K562 (cell line): ENCODE measurements around the gene DBP. TPM values are rescaled to one million over a fixed set of nuclear protein-coding genes. Genes with fewer than 3 reads are reported as not detected.

Experiments used
- CBX2 ChIP-seq: fragments of 200-600 bp; sonication (generic); IDR thresholded peaks from one replicate; pipeline ENCODE4 v1.6.1; 2012; ENCODE audit warnings: mild to moderate bottlenecking, low read length, inconsistent platforms; ENCODE audit not compliant: insufficient read depth, poor library complexity, severe bottlenecking
- CREB3 ChIP-seq: fragments of 450-650 bp; conservative IDR thresholded peaks from 2 replicates; pipeline ENCODE4 v1.6.1; 2016; ENCODE audit warnings: missing genetic modification characterization, low read depth, mild to moderate bottlenecking, missing compliant biosample characterization, moderate library complexity
- ESRRB ChIP-seq: fragments of 250-450 bp; sonication (Bioruptor Pico); IDR thresholded peaks from 2 replicates; pipeline ENCODE4 v1.5.0; 2020; ENCODE audit warnings: mild to moderate bottlenecking, moderate library complexity, borderline replicate concordance
- GABPB1 ChIP-seq: sonication (generic); formaldehyde crosslinking; IDR thresholded peaks from 2 replicates; pipeline ENCODE4 v1.8.0; 2022; ENCODE audit warnings: mild to moderate bottlenecking, missing genetic modification reagents
- HIVEP1 ChIP-seq: fragments of 250-450 bp; sonication (Bioruptor Pico); IDR thresholded peaks from 2 replicates; pipeline ENCODE4 v1.4.0; 2020; ENCODE audit warnings: mild to moderate bottlenecking
- KDM1A ChIP-seq, 2 experiments: fragments of 450-650 bp; IDR thresholded peaks; 2 replicates each; pipeline ENCODE4 v1.6.1; 2016; ENCODE audit warnings: mild to moderate bottlenecking in 2 of 2
- LEF1 ChIP-seq: fragments of 450-650 bp; IDR thresholded peaks from 2 replicates; pipeline ENCODE4 v1.6.1; 2016; ENCODE audit warnings: mild to moderate bottlenecking
- POLR2A ChIP-seq: fragments of 450-650 bp; conservative IDR thresholded peaks from 2 replicates; pipeline ENCODE4 v1.6.1; 2016
- PRPF4 ChIP-seq: fragments of 200-400 bp; formaldehyde crosslinking; IDR thresholded peaks from one replicate; pipeline ENCODE4 v1.6.1; 2017; ENCODE audit warnings: low read length, low read depth, mild to moderate bottlenecking; ENCODE audit not compliant: insufficient read depth, poor library complexity, severe bottlenecking
- REST ChIP-seq, 2 experiments: fragments of 450-650 bp; formaldehyde crosslinking in 1 of 2; IDR thresholded peaks; 2 replicates each; pipeline versions ENCODE4 v1.4.0 to v1.6.1; 2014 to 2020; ENCODE audit warnings: mild to moderate bottlenecking in 2 of 2, borderline replicate concordance in 1 of 2, low read depth in 1 of 2
- SLC30A9 ChIP-seq: fragments of 250-450 bp; sonication (Bioruptor Pico); IDR thresholded peaks from 2 replicates; pipeline ENCODE4 v1.8.0; 2022; ENCODE audit warnings: mild to moderate bottlenecking, moderate library complexity
- TAF15 ChIP-seq: fragments of 200-400 bp; formaldehyde crosslinking; IDR thresholded peaks from 2 replicates; pipeline ENCODE4 v1.6.1; 2017; ENCODE audit warnings: mild to moderate bottlenecking, low read depth, low read length, moderate library complexity
- YY1 ChIP-seq, 3 experiments: IDR thresholded peaks; 2 replicates each; pipeline ENCODE4 v1.6.1; 2011; ENCODE audit warnings: low read length in 2 of 3, mild to moderate bottlenecking in 2 of 3, moderate library complexity in 2 of 3, borderline replicate concordance in 1 of 3, control low read depth in 1 of 3, low read depth in 1 of 3; ENCODE audit not compliant: insufficient read depth in 3 of 3, insufficient replicate concordance in 2 of 3, control insufficient read depth in 1 of 3, insufficient read length in 1 of 3; ENCODE audit errors: extremely low read depth in 1 of 3
- ZBTB7A ChIP-seq: IDR thresholded peaks from 2 replicates; pipeline ENCODE4 v1.6.1; 2011; ENCODE audit warnings: low read depth, mild to moderate bottlenecking, low read length, moderate library complexity, borderline replicate concordance; ENCODE audit not compliant: control insufficient read depth
- ZNF511 ChIP-seq: sonication (generic); formaldehyde crosslinking; IDR thresholded peaks from 2 replicates; pipeline ENCODE4 v1.8.0; 2022; ENCODE audit warnings: mild to moderate bottlenecking, missing genetic modification reagents
- ZNF707 ChIP-seq: fragments of 250-450 bp; sonication (Bioruptor Pico); conservative IDR thresholded peaks from 2 replicates; pipeline ENCODE4 v1.8.0; 2022; ENCODE audit warnings: inconsistent platforms, mild to moderate bottlenecking, moderate library complexity
- polyA plus RNA-seq, 8 experiments: library from polyadenylated mRNA; depleted of rRNA in 4 of 8; stranded (reverse) in 5 of 8; unstranded in 3 of 8; fragments of >200 nt; fragmentation: Nextera tagmentation in 2 of 8; fragmentation: Illumina TruSeq in 1 of 8; extraction: Ambion mirVana in 2 of 8; extraction: Trizol in 1 of 8; gene quantifications; 2 replicates each; pipeline versions ENCODE4 v1.2.1 to v1.2.3, GENCODE V29; 2011 to 2014; ENCODE audit warnings: inconsistent platforms in 1 of 8, missing spikeins in 1 of 8
- total RNA-seq, 7 experiments: library from RNA; depleted of rRNA in 6 of 7; stranded (reverse); fragments of >200 nt in 6 of 7; fragmentation: Illumina TruSeq in 2 of 7; extraction: Trizol in 2 of 7; gene quantifications; 2 replicates each; pipeline versions ENCODE4 v1.2.1 to v1.2.3, GENCODE V29; 2011 to 2021; ENCODE audit warnings: low replicate concordance in 1 of 7

The DBP gene
- total and polyA plus RNA-seq, 9 of the 15 experiments (the other 6 are each of a cell fraction or from before 2014, with no cell fraction given): 0.25 to 5.5 (median 1.8) TPM

- TF ChIP-seq REST (IDR thresholded peaks at IDR 0.05; ENCODE audit: borderline replicate concordance) (no peak), REST (CRISPR knock-in tag; IDR thresholded peaks at IDR 0.05; ENCODE audit: low read depth) (no peak), LEF1 (peak; percentile 38; the same call in 1 of the 2 replicates), ZNF511 (no peak), PRPF4 (no peak), GABPB1 (CRISPR knock-in tag) (peak; percentile 59; the same call in 1 of the 2 replicates), KDM1A (IDR thresholded peaks at IDR 0.05) (no peak), YY1 (IDR thresholded peaks at IDR 0.05; ENCODE audit: borderline replicate concordance in 1 of 3, control insufficient read depth in 1 of 3, extremely low read depth in 1 of 3, insufficient read depth in 3 of 3, insufficient read length in 1 of 3, insufficient replicate concordance in 2 of 3, low read depth in 1 of 3, low read length in 2 of 3) (peak in 1 of 3 experiments; percentile 29), ESRRB (CRISPR knock-in tag) (no peak), SLC30A9 (CRISPR knock-in tag) (no peak), CREB3 (tag) (0 out of 2 replicates have a peak, but pooled peaks have one; percentile 41), TAF15 (no peak), ZBTB7A (no peak; the same call in 1 of the 2 replicates), HIVEP1 (CRISPR knock-in tag) (no peak), ZNF707 (no peak), CBX2 (no peak), POLR2A (no peak)
Observed at GRCh38 chr19:48644839-48645619, 7.8 kb upstream of the DBP start (continued).
